Measurements from ENCODE around the gene ATP2A1.
A peak's percentile ranks its signal among the peaks of the same experiment; 100 is the strongest.

Gene ATP2A1

GRCh38 chr16:28878083-28878926 lies at the start of gene ATP2A1:
ATP2A1 (plus strand) TSS chr16:28878488; CDS start chr16:28878672, 184 bp downstream.
- DNase-seq: no peak

GRCh38 chr16:28829747-28830146 lies 48.5 kb upstream of the ATP2A1 start:
- no peak for DNase-seq

GRCh38 chr16:28830531-28830930 lies 47.8 kb upstream of the ATP2A1 start:
- DNase-seq: no peak

DNA sequence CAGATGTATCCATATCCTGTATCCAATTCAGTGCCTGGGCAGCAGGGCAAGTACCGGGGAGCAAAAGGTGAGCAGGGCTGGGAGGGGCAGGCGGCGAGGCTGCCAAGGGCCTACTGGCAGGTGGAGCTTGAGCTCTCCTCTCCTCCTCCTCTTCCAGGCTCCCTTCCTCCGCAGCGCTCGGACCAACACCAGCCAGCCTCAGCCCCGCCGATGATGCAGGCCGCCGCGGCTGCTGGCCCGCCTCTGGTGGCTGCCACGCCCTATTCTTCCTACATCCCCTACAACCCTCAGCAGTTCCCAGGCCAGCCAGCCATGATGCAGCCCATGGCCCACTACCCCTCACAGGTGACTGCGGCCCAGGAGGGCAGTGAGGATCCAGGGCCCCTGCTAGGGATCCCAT lies 43.9 kb upstream of the ATP2A1 start:
- no peak for DNase-seq

GRCh38 chr16:28834873-28835863 lies 43.1 kb upstream of the ATP2A1 start:
- no peak for DNase-seq

DNA sequence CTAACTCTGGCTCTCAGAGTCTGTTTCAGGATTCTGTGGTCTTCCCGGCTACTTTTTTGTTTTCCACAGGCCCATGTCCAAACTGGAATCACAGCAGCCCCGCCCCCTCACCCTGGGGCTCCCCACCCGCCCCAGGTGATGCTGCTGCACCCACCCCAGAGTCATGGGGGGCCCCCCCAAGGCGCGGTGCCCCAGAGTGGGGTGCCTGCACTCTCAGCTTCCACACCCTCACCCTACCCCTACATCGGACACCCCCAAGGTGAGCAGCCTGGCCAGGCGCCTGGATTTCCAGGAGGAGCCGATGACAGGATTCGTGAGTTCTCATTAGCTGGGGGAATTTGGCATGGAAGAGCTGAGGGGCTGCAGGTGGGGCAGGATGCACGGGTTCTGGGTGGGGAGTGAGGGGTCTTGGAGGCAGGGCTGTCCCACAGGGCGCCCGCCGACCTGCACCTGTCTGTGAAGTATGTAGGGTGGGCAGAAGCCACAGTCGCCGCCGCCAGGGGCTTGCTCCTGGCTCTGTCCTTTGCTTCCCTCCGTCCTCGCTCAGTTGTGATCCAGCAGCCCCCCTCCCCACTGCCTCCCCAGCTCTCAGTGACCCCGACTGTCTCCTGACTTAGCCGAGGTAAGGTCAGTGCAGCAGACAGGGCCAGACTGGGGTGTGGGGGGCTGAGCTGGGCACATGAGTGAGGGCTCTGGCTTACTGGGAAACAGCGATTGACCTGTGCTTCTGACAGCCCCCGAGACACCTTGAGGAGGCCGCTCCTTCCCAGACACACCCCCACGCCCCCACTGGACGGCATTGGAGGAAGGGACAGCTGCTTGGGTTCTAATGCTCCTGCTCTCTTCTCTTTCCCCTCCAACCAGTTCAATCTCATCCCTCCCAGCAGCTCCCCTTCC lies 42.2 kb upstream of the ATP2A1 start:
- no peak for DNase-seq

DNA sequence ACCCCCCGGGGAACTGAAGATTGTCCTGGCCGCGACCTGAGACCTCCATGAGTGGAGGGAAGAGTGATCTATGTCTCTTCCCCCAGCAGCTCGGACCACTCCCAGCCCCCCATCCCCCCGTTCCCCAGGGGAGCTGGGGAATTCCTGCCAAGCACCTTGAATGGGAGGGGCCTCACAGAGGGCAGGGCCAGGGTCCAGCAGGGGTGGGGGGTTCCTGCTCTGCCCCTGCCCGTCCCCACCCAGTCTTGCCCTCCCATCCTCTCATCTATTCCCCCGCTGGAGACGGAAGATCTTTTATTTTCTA lies 41.6 kb upstream of the ATP2A1 start:
- DNase-seq: no peak

GRCh38 chr16:28837672-28838557 lies 40.4 kb upstream of the ATP2A1 start:
- DNase-seq: no peak

- no peak for DNase-seq
Observed at GRCh38 chr16:28838558-28838918, 39.8 kb upstream of the ATP2A1 start.

DNA sequence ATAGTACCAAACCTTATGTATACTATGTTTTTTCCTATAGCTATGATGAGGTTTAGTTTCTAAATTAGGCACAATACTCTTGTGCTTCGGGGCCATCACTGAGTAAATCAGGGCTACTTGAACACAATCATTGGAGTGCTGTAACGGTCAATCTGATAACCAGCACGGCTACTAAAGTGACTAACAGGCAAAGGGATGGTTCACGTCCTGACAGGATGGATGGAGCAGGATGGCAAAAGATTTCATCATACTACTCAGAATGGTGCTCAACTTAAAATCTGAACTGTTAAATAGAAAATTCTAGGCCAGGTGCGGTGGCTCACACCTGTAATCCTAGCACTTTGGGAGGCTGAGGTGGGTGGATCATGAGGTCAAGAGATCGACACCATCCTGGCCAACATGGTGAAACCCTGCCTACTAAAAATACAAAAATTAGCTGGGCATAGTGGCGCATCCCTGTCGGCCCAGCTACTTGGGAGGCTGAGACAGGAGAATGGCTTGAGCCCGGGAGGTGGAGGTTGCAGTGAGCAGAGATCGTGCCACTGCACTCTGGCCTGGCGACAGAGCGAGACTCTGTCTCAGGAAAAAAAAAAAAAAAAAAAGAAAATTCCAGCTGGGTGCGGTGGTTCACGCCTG lies 39.2 kb upstream of the ATP2A1 start:
- no peak for DNase-seq

- no peak for DNase-seq
Observed at GRCh38 chr16:28839899-28840298, 38.4 kb upstream of the ATP2A1 start.

- no peak for DNase-seq
Observed at GRCh38 chr16:28842696-28843095, 35.6 kb upstream of the ATP2A1 start.

- DNase-seq: no peak
Observed at GRCh38 chr16:28843766-28844165, 34.5 kb upstream of the ATP2A1 start.

DNA sequence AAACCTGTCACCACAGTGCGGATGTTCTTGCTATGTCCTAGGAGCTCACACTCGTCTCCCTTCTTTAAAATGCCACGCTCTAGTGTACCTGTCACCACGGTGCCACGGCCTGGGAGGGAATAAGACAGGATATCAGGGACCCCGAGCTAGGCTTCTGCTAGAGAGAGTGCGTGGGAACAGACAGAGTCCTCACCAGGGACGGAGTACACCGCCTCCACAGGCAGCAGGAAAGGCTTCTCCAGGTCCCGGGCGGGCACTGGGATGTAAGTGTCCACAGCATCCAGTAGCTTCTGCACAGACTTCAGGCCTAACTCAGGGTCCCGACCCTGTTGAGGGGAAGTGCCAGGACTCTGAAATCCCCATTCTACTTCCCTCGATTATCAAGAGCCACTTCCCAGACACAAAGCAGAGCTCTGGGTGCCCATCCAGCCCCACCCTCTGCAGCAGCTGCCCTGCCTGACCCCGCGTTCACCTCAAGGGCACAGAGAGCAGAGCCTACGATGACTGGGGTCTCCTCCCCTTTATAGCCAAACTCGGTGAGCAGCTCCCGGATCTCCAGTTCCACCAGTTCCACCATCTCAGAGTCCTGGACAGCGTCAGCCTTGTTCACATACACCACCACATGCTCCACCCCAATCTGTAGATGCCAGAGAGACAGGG lies 33.9 kb upstream of the ATP2A1 start:
- no peak for DNase-seq

DNA sequence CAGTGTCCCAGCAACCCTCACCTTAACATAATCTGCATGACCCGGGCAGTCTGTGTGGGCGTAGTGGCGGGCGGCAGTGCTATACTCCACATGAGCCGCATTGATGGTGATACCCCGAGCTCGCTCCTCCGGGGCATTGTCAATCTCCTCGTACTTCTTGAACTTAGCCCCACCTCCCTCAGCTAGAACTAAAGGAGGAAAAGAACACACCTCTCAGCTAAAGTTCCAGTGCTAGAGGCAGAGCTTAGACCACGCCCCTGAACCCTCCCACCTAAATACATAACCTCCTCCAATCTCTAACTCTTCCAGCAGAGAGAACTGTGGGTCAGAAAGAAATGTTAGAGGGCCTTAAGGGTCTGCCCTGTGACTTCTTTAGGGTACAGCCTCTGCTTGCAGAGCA lies 33.0 kb upstream of the ATP2A1 start:
- no peak for DNase-seq

DNA sequence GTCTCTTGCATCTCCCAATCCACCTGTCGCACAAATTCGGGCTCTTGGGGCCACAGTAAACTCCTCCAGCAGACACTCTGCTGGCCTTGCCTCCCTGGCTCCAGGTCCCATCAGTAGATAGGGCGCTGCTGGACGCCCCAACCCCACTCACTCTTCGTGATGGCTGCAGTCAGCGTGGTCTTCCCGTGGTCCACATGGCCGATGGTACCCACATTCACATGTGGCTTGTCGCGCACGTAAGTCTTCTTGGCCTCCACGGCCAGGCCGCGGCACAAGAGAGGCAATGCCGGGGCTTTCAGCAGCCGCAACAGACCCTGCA lies 32.6 kb upstream of the ATP2A1 start:
- DNase-seq: no peak

DNA sequence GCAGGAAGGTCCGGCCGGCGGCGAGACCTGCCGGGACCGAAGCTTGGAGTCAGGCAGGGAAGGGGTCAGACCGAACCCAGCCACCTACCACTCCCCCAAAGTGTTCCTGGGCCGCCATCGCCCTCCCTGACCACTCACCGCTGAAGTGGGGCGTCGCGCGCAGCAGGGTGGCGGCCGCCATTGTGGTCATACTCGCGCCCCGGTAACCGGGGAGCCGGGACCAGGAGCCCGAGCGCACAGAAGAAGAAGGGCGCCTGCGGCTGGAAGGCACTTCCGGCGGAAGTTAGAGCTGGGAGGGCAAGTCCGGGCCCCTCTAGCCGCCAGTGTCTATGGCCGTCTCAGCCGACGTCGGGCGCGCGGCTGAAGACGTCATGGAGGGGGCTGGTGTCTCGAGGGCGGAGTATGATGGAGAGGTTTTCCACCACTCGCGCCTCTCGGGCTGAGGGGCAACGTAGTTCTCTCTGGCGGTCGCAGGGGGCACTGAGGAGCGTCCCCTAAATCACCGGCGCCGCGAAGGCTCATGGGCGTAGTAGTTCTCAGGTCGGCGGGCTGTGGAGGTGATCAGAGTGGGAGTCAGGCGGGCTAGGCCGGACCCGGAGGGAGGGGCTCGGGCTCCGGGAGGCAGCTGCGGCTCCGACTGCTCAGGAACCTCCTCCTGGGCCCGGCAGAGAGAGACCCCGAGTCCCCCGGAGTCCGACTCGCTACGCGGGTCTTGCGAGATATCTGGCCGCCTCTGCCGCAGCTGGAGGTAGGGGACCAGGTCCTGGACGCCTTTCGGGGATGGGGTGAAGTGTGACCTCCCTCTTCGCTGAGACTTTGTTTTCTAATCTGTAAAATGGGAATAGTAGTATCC lies 32.0 kb upstream of the ATP2A1 start, which contains the start of gene TUFM:
Gene TUFM, minus strand, starts transcription at position 269 of the 853 bp plus-strand sequence. Its CDS starts 79 bp downstream, at position 190.
- DNase-seq: peak; percentile 98

DNA sequence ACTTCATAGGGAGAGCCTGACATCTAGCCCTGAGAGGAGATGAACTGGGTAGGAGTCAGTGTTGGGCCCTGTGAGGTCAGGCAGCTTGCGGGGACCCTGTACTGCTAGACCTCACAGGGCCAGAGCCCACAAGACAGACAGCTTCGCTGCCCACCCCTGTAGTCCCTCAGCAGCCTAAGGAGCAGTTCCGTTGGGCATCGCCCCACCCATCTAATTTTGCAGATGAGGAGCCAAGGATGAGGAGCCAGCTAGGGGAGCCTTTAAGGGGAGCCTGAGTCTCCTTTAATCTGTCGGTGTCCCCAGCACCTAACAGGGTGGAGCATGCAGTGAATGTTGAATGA lies 31.4 kb upstream of the ATP2A1 start:
- no peak for DNase-seq

DNA sequence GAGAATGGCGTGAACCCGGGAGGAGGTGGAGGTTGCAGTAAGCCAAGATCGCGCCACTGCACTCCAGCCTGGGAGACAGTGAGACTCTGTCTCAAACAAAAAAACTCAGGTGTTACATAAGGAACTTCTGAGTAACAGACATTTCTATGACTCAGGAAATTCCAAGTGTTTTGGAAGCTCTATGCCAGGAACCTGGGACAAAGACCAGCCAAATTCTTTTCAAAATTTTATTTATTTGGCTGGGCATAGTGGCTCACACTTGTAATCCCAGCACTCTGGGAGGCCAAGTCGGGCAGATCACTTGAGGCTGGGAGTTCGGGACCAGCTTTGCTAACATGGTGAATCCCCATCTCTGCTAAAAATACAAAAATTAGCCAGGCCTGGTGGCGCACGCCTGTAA lies 19.9 kb upstream of the ATP2A1 start:
- no peak for DNase-seq

DNA sequence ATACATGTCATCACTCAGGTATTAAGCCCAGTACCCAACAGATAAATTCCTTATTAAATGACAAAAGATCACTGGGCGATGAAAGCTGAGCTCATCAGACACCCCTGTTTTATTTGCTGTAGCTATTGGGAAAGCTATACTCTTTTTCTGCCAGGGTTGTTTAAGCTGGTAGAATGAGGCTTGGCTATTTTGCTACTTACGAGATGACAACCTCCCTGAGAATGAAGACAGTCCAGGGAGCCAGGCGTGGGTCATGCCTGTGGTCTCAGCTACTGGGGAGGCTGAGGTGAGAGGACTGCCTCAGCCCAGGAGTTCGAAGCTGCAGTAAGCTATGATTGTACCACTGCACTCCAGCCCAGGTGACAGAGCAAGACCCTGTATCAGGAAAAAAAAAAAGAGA lies 19.0 kb upstream of the ATP2A1 start:
- no peak for DNase-seq

Measured in activated CD4-positive, alpha-beta T cell treated with anti-CD3 and anti-CD28 coated beads for 1 hour (primary cell).